Measurements from ENCODE around the gene CANX. TPM values are rescaled to one million over a fixed set of nuclear protein-coding genes. Genes with fewer than 3 reads are reported as not detected.

Gene CANX
- total RNA-seq, 1 donor from 2014 or later, result 403 TPM

- Mint-ChIP-seq H3K27me3 (ENCODE audit: insufficient read depth, low read depth) (peaks cover 8% of the 10 kb centered on the region), H3K36me3 (peaks cover 17% of the 10 kb centered on the region), H3K27ac (peak overlapping the region; percentile 93), H3K4me1 (peaks cover 22% of the 10 kb centered on the region), H3K9me3 (no peaks in the 10 kb centered on the region), H3K4me3 (peak overlapping the region; percentile 99)
- DNase-seq (ENCODE audit: low spot score), result peak; percentile 52
- H3K4me3 ChIP-seq, result peak overlapping the region; percentile 88
- TF ChIP-seq CTCF (IDR thresholded peaks at IDR 0.05), result no peak
- TF ChIP-seq EZH2 (IDR thresholded peaks at IDR 0.05), result no peak
- TF ChIP-seq EZH2phosphoT487 (IDR thresholded peaks at IDR 0.05), result no peak
- H3K4me2 ChIP-seq, result peak overlapping the region; percentile 87
- peak overlapping the region; percentile 94 for H3K27ac ChIP-seq
- peak overlapping the region; percentile 82 for H2AFZ ChIP-seq (replicated peaks)
- H3K9ac ChIP-seq, result peak overlapping the region; percentile 93
- H3K79me2 ChIP-seq (ENCODE audit: low read depth), result peaks cover 55% of the 10 kb centered on the region
- H4K20me1 ChIP-seq (ENCODE audit: low read depth), result peaks cover 54% of the 10 kb centered on the region
- H3K4me1 ChIP-seq, result peaks cover 7% of the 10 kb centered on the region
- no peaks in the 10 kb centered on the region for H3K27me3 ChIP-seq
- no peaks in the 10 kb centered on the region for H3K9me3 ChIP-seq (ENCODE audit: low read depth)
- H3F3A ChIP-seq (ENCODE audit: low read depth), result peaks cover 47% of the 10 kb centered on the region
- peaks cover 24% of the 10 kb centered on the region for H3K36me3 ChIP-seq
These were observed 34.4 kb downstream of the CANX start for GRCh38 chr5:179732918-179733771.

- peaks cover 21% of the 10 kb centered on the region for H3K36me3 Mint-ChIP-seq
- H3K4me1 ChIP-seq, result peaks cover 7% of the 10 kb centered on the region
- TF ChIP-seq EZH2phosphoT487 (IDR thresholded peaks at IDR 0.05) (no peak), CTCF (IDR thresholded peaks at IDR 0.05) (no peak), EZH2 (IDR thresholded peaks at IDR 0.05) (no peak)
- DNase-seq (ENCODE audit: low spot score), result no peak
- peaks cover 61% of the 10 kb centered on the region for H3K79me2 ChIP-seq (ENCODE audit: low read depth)
- H3K4me3 ChIP-seq, result peak overlapping the region; percentile 88
- H3K4me3 Mint-ChIP-seq, result peak overlapping the region; percentile 99
- H3K27ac ChIP-seq, result peak overlapping the region; percentile 57
- H3K4me1 Mint-ChIP-seq, result peaks cover 22% of the 10 kb centered on the region
- H3K9me3 ChIP-seq (ENCODE audit: low read depth), result no peaks in the 10 kb centered on the region
- peaks cover 8% of the 10 kb centered on the region for H3K27me3 Mint-ChIP-seq (ENCODE audit: insufficient read depth, low read depth)
- peaks cover 18% of the 10 kb centered on the region for H3K36me3 ChIP-seq
- peaks cover 41% of the 10 kb centered on the region for H3F3A ChIP-seq (ENCODE audit: low read depth)
- H3K27ac Mint-ChIP-seq, result peak overlapping the region; percentile 93
- H2AFZ ChIP-seq (replicated peaks), result no peak overlapping the region
- H3K27me3 ChIP-seq, result no peaks in the 10 kb centered on the region
- H3K4me2 ChIP-seq, result peak overlapping the region; percentile 87
- no peaks in the 10 kb centered on the region for H3K9me3 Mint-ChIP-seq
- H4K20me1 ChIP-seq (ENCODE audit: low read depth), result peaks cover 60% of the 10 kb centered on the region
- peak overlapping the region; percentile 93 for H3K9ac ChIP-seq
These were observed 35.0 kb downstream of the CANX start for GRCh38 chr5:179733772-179734126.

GRCh38 chr5:179734536-179735164, 35.9 kb downstream of the CANX start:
- Mint-ChIP-seq H3K4me3 (peak overlapping the region; percentile 99), H3K4me1 (peaks cover 22% of the 10 kb centered on the region), H3K36me3 (peaks cover 27% of the 10 kb centered on the region), H3K27ac (no peak overlapping the region), H3K9me3 (peaks cover under 1% of the 10 kb centered on the region), H3K27me3 (ENCODE audit: insufficient read depth, low read depth) (peaks cover 8% of the 10 kb centered on the region)
- DNase-seq (ENCODE audit: low spot score), result no peak
- peaks cover 13% of the 10 kb centered on the region for H3K36me3 ChIP-seq
- H3K4me2 ChIP-seq, result peak overlapping the region; percentile 87
- peak overlapping the region; percentile 88 for H3K4me3 ChIP-seq
- TF ChIP-seq CTCF (IDR thresholded peaks at IDR 0.05) (no peak), EZH2phosphoT487 (IDR thresholded peaks at IDR 0.05) (no peak), EZH2 (IDR thresholded peaks at IDR 0.05) (no peak)
- H3K9ac ChIP-seq, result no peak overlapping the region
- H2AFZ ChIP-seq (replicated peaks), result no peak overlapping the region
- H3K27ac ChIP-seq, result no peak overlapping the region
- peaks cover 34% of the 10 kb centered on the region for H3F3A ChIP-seq (ENCODE audit: low read depth)
- H3K27me3 ChIP-seq, result no peaks in the 10 kb centered on the region
- peaks cover 70% of the 10 kb centered on the region for H3K79me2 ChIP-seq (ENCODE audit: low read depth)
- H4K20me1 ChIP-seq (ENCODE audit: low read depth), result peaks cover 63% of the 10 kb centered on the region
- H3K9me3 ChIP-seq (ENCODE audit: low read depth), result no peaks in the 10 kb centered on the region
- peaks cover 7% of the 10 kb centered on the region for H3K4me1 ChIP-seq
